Stomach (tissue), 4 donors: Measurements from ENCODE around the gene EVI2B.

Experiments used
- EP300 ChIP-seq: sonication (generic); formaldehyde crosslinking; IDR thresholded peaks from one replicate; pipeline ENCODE4 v1.6.1; 2017; ENCODE audit warnings: antibody characterized with exemption
- POLR2A ChIP-seq, 4 donors: fragments of 450-650 bp; IDR thresholded peaks; one replicate each; pipeline ENCODE4 v1.6.1; 2016; ENCODE audit warnings: antibody characterized with exemption in 4 of 4, control low read depth in 2 of 4, mild to moderate bottlenecking in 1 of 4, moderate library complexity in 1 of 4
- TF ChIP-seq, protein P1 (sequence below), 7 experiments: fragments of 450-650 bp in 4 of 7; fragments of 200-600 bp in 3 of 7; sonication (generic) in 3 of 7; IDR thresholded peaks; one replicate each; pipeline ENCODE4 v1.5.1; 2016 to 2019; ENCODE audit warnings: antibody characterized with exemption in 7 of 7, control low read depth in 2 of 7, mild to moderate bottlenecking in 1 of 7

DNA sequence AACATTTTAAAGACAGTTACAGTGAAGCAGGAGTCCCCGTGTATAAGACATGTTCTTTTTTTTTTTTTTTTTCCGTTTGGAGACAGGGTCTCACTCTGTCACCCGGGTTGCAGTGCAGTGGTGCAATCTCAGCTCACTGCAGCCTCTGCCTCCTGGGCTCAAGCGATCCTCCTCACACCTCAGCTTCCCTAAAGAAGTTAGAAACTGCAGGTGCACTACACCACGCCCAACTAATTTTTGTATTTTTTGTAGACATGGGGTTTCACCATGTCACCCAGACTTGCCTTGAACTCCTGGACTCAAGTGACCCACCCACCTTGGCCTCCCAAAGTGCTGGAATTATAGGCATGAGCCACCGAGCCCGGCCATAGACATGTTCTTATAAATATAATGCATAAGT lies 3.0 kb downstream of the EVI2B start:
- TF ChIP-seq POLR2A (IDR thresholded peaks at IDR 0.05) (no peak), EP300 (no peak)
- TF ChIP-seq, protein P1, sequence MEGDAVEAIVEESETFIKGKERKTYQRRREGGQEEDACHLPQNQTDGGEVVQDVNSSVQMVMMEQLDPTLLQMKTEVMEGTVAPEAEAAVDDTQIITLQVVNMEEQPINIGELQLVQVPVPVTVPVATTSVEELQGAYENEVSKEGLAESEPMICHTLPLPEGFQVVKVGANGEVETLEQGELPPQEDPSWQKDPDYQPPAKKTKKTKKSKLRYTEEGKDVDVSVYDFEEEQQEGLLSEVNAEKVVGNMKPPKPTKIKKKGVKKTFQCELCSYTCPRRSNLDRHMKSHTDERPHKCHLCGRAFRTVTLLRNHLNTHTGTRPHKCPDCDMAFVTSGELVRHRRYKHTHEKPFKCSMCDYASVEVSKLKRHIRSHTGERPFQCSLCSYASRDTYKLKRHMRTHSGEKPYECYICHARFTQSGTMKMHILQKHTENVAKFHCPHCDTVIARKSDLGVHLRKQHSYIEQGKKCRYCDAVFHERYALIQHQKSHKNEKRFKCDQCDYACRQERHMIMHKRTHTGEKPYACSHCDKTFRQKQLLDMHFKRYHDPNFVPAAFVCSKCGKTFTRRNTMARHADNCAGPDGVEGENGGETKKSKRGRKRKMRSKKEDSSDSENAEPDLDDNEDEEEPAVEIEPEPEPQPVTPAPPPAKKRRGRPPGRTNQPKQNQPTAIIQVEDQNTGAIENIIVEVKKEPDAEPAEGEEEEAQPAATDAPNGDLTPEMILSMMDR (IDR thresholded peaks at IDR 0.05): no peak
